K562 (cell line): Measurements from ENCODE around the gene DTWD2. TPM values are rescaled to one million over a fixed set of nuclear protein-coding genes. Genes with fewer than 3 reads are reported as not detected.

Source experiments
- ATAC-seq: fragments of 200-7000 bp; cut with Tn5 transposase; 3 replicates; pipeline ENCODE4 v1.9.1; 2020; ENCODE audit warnings: moderate library complexity
- BruUV-seq: library from RNA; stranded (reverse); fragments of 400-500 nt; replicated peaks from 2 replicates; lab custom pipeline; 2021; lab: Mats Ljungman, UMichigan
- CTCF ChIA-PET: fragments of 300-600 bp; formaldehyde crosslinking; extraction: SDS; loops from one replicate; lab custom pipeline; 2021; ENCODE audit warnings: low intra/inter-chr PET ratio; lab: Yijun Ruan, JAX
- POLR2A ChIA-PET: fragments of 300-600, 350-650 bp; sonication (Branson Sonifier 250); formaldehyde crosslinking; extraction: SDS; loops from one replicate; lab custom pipeline; 2021; ENCODE audit warnings: antibody characterized with exemption, inconsistent platforms; lab: Yijun Ruan, JAX
- DNase-seq, 4 experiments: peaks; one replicate each; pipeline versions ENCODE4 v3.0.0 to v3.0.0-alpha.2; 2011 to 2018; ENCODE audit warnings: low spot score in 3 of 4, mixed read lengths in 3 of 4; ENCODE audit errors: extremely low read depth in 1 of 4
- FAIRE-seq: peaks from 2 replicates; lab custom pipeline; 2011; peaks lifted over from hg19 to GRCh38; lab: Jason Lieb, UNC
- H2AFZ ChIP-seq: 2 replicates; pipeline ENCODE4 v1.6.0; 2011; ENCODE audit warnings: low read depth, low read length, control low read depth, inconsistent platforms
- H3K27ac ChIP-seq: fragments of 200-600 bp; 3 replicates; pipeline ENCODE4 v1.8.0; 2011; ENCODE audit warnings: low read depth, mild to moderate bottlenecking, control low read depth, inconsistent platforms, low read length, moderate library complexity, mixed read lengths; ENCODE audit errors: extremely low read depth
- H3K27me3 ChIP-seq, 2 experiments: fragments of 300-600 bp in 1 of 2; 2 replicates in 1 of 2; 3 replicates in 1 of 2; pipeline versions ENCODE4 v1.6.0 to v1.8.0; 2011; ENCODE audit warnings: inconsistent platforms in 2 of 2, low read length in 2 of 2, mild to moderate bottlenecking in 1 of 2, mixed read lengths in 1 of 2, moderate library complexity in 1 of 2; ENCODE audit not compliant: control insufficient read depth in 2 of 2, insufficient read depth in 2 of 2
- H3K36me3 ChIP-seq: fragments of 300-600 bp; 3 replicates; pipeline ENCODE4 v1.8.0; 2011; ENCODE audit warnings: mild to moderate bottlenecking, low read length, inconsistent platforms; ENCODE audit not compliant: control insufficient read depth, insufficient read depth
- H3K4me1 ChIP-seq, 2 experiments: fragments of 200-600 bp in 1 of 2; replicated peaks in 1 of 2; 2 replicates in 1 of 2; 3 replicates in 1 of 2; pipeline versions ENCODE4 v1.5.1 to v1.8.0; 2011; ENCODE audit warnings: inconsistent platforms in 2 of 2, low read length in 2 of 2, mild to moderate bottlenecking in 1 of 2, mixed read lengths in 1 of 2, moderate library complexity in 1 of 2; ENCODE audit not compliant: control insufficient read depth in 2 of 2, insufficient read depth in 2 of 2
- H3K4me2 ChIP-seq: 2 replicates; pipeline ENCODE4 v1.6.1; 2011; ENCODE audit warnings: low read length, control low read depth, inconsistent platforms, mixed read lengths; ENCODE audit not compliant: insufficient read depth
- H3K4me3 ChIP-seq: fragments of 200-600 bp; sonication (generic), shearing (Covaris generic); 2 replicates; pipeline ENCODE4 v1.5.1; 2016; ENCODE audit warnings: control low read depth, inconsistent platforms
- H3K79me2 ChIP-seq: fragments of 200-600 bp; 3 replicates; pipeline ENCODE4 v1.8.0; 2011; ENCODE audit warnings: low read length, inconsistent platforms; ENCODE audit not compliant: control insufficient read depth, insufficient read depth
- H3K9ac ChIP-seq, 2 experiments: 2 replicates each; pipeline versions ENCODE4 v1.6.0 to v1.6.1; 2011; ENCODE audit warnings: low read depth in 2 of 2, low read length in 2 of 2, control low read depth in 1 of 2, inconsistent platforms in 1 of 2, mild to moderate bottlenecking in 1 of 2, mixed read lengths in 1 of 2; ENCODE audit not compliant: insufficient read depth in 1 of 2
- H3K9me1 ChIP-seq: one replicate; pipeline ENCODE4 v1.6.0; 2011; ENCODE audit warnings: inconsistent platforms, mild to moderate bottlenecking, low read length, moderate library complexity; ENCODE audit not compliant: control insufficient read depth, insufficient read depth
- H3K9me3 ChIP-seq: replicated peaks from 2 replicates; pipeline ENCODE4 v1.5.1; 2011; ENCODE audit warnings: low read depth, low read length, inconsistent platforms; ENCODE audit not compliant: control insufficient read depth, insufficient read depth
- H4K20me1 ChIP-seq: replicated peaks from 2 replicates; pipeline ENCODE4 v1.6.1; 2011; ENCODE audit warnings: low read length, inconsistent platforms, mixed read lengths; ENCODE audit not compliant: control insufficient read depth, insufficient read depth
- CBX3 ChIP-seq, 2 experiments: IDR thresholded peaks; 1 replicate in 1 of 2; 2 replicates in 1 of 2; pipeline ENCODE4 v1.6.1; 2012; ENCODE audit warnings: inconsistent platforms in 2 of 2, low read length in 2 of 2, borderline replicate concordance in 1 of 2, control low read depth in 1 of 2
- MCM2 ChIP-seq: fragments of 450-650 bp; IDR thresholded peaks from 2 replicates; pipeline ENCODE4 v1.6.1; 2017; ENCODE audit warnings: low read depth, mild to moderate bottlenecking
- MTA2 ChIP-seq: fragments of 450-650 bp; IDR thresholded peaks from 2 replicates; pipeline ENCODE4 v1.6.1; 2016; ENCODE audit warnings: low read depth
- NCOR1 ChIP-seq: fragments of 450-650 bp; IDR thresholded peaks from 2 replicates; pipeline ENCODE4 v1.6.1; 2016; ENCODE audit warnings: mild to moderate bottlenecking, moderate library complexity
- NR1H2 ChIP-seq: sonication (generic); formaldehyde crosslinking; IDR thresholded peaks from 2 replicates; pipeline ENCODE4 v1.4.0; 2020; ENCODE audit warnings: mild to moderate bottlenecking, missing genetic modification reagents
- POLR2AphosphoS5 ChIP-seq: IDR thresholded peaks from 2 replicates; pipeline ENCODE4 v1.6.1; 2011; ENCODE audit warnings: mild to moderate bottlenecking, low read depth, low read length, moderate library complexity; ENCODE audit not compliant: control insufficient read depth, insufficient read depth
- RBM25 ChIP-seq: fragments of 200-400 bp; formaldehyde crosslinking; IDR thresholded peaks from 2 replicates; pipeline ENCODE4 v1.6.1; 2018; ENCODE audit warnings: low read length, low read depth, moderate library complexity; ENCODE audit not compliant: severe bottlenecking
- SAFB ChIP-seq: fragments of 200-400 bp; formaldehyde crosslinking; IDR thresholded peaks from 2 replicates; pipeline ENCODE4 v1.6.1; 2017; ENCODE audit warnings: low read depth, low read length, borderline replicate concordance
- SNRNP70 ChIP-seq: fragments of 200-400 bp; formaldehyde crosslinking; optimal IDR thresholded peaks from 2 replicates; pipeline ENCODE3; 2017; ENCODE audit warnings: low read depth, low read length
- TBL1XR1 ChIP-seq, 2 experiments: IDR thresholded peaks; 2 replicates each; pipeline ENCODE4 v1.6.1; 2012; ENCODE audit warnings: improper control_type of control experiment in 2 of 2, low read length in 2 of 2, mild to moderate bottlenecking in 1 of 2
- TEAD4 ChIP-seq, 2 experiments: sonication (generic) in 1 of 2; formaldehyde crosslinking in 1 of 2; IDR thresholded peaks; 2 replicates each; pipeline versions ENCODE4 v1.6.1 to v1.8.0; 2012 to 2022; ENCODE audit warnings: borderline replicate concordance in 1 of 2, inconsistent platforms in 1 of 2, low read length in 1 of 2, mild to moderate bottlenecking in 1 of 2, missing genetic modification reagents in 1 of 2
- ZNF23 ChIP-seq: fragments of 250-450 bp; sonication (Bioruptor Pico); IDR thresholded peaks from 2 replicates; pipeline ENCODE4 v1.4.0; 2020; ENCODE audit warnings: mild to moderate bottlenecking
- ZNF780A ChIP-seq: fragments of 250-450 bp; sonication (Bioruptor Pico); IDR thresholded peaks from 2 replicates; pipeline ENCODE4 v1.5.0; 2021; ENCODE audit warnings: mild to moderate bottlenecking
- WGBS: fragments of 100-300 bp; shearing (Covaris generic); methylation state at CpG from one replicate; pipeline ENCODE4 v1.1.6; 2016; ENCODE audit warnings: low coverage, mixed read lengths; ENCODE audit not compliant: insufficient coverage; ENCODE audit errors: missing lambda C conversion rate; 5-methylcytosine and 5-hydroxymethylcytosine counted together
- in situ Hi-C: fragments of 300-500 bp; cut with MboI; formaldehyde crosslinking; loops from 4 replicates; pipeline ENCODE4 v1.15.0; 2018; ENCODE audit warnings: inconsistent platforms, mixed read lengths
- intact Hi-C: fragments of 100-400 bp; cut with micrococcal nuclease; formaldehyde crosslinking; loops from 2 replicates; pipeline ENCODE4 v1.14.2; 2022
- polyA plus RNA-seq, 8 experiments: library from polyadenylated mRNA; depleted of rRNA in 4 of 8; stranded (reverse) in 5 of 8; unstranded in 3 of 8; fragments of >200 nt; fragmentation: Nextera tagmentation in 2 of 8; fragmentation: Illumina TruSeq in 1 of 8; extraction: Ambion mirVana in 2 of 8; extraction: Trizol in 1 of 8; gene quantifications; 2 replicates each; pipeline versions ENCODE4 v1.2.1 to v1.2.3, GENCODE V29; 2011 to 2014; ENCODE audit warnings: inconsistent platforms in 1 of 8, missing spikeins in 1 of 8
- total RNA-seq, 7 experiments: library from RNA; depleted of rRNA in 6 of 7; stranded (reverse); fragments of >200 nt in 6 of 7; fragmentation: Illumina TruSeq in 2 of 7; extraction: Trizol in 2 of 7; gene quantifications; 2 replicates each; pipeline versions ENCODE4 v1.2.1 to v1.2.3, GENCODE V29; 2011 to 2021; ENCODE audit warnings: low replicate concordance in 1 of 7
- TF ChIP-seq, protein P1 (sequence below): sonication (generic); formaldehyde crosslinking; IDR thresholded peaks from 2 replicates; pipeline ENCODE4 v1.8.0; 2022; ENCODE audit warnings: missing genetic modification reagents, mild to moderate bottlenecking, borderline replicate concordance

Gene DTWD2
- total and polyA plus RNA-seq, 9 of the 15 experiments (the other 6 are each of a cell fraction or from before 2014, with no cell fraction given): 0.99 to 10.8 (median 4.1) TPM

DNA sequence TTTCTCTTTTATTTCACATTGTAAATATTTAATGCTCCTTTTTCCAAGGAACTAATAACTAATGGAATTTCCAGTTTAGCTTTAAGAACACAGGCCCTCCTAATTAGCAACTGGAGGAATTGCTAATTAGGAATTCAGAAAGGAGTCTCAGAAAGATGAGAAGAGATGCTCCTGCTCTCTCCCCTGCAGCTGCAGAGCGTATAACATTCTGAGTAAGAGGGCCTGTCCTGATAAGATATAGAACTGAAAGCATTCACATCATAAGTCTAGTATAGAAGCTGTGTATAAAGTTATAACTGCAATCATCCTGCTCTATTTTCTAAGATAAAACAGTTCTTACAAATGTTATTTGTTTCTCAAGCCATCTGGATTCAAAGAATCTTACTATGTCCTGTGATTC, 83.2 kb downstream of the DTWD2 start:
- Histone ChIP-seq H3K79me2 (no peaks in the 10 kb centered on the region), H4K20me1 (no peaks in the 10 kb centered on the region), H3K4me1 (peaks cover 0 to 4% of the 10 kb centered on the region in 2 experiments; a peak in 2 of 5 replicates), H3K4me3 (no peak overlapping the region), H2AFZ (no peak overlapping the region), H3K27me3 (no peaks in the 10 kb centered on the region), H3K4me2 (no peak overlapping the region), H3K36me3 (no peaks in the 10 kb centered on the region), H3K9me3 (no peaks in the 10 kb centered on the region), H3K9me1 (no peaks in the 10 kb centered on the region), H3K9ac (no peak overlapping the region), H3K27ac (no peak overlapping the region)
- POLR2A ChIA-PET: no interaction called here
- TF ChIP-seq TEAD4 (IDR thresholded peaks at IDR 0.05; ENCODE audit: low read length): 0 out of 2 replicates have a peak, but pooled peaks have one; percentile 9
- no peak for TF ChIP-seq TEAD4 (CRISPR knock-in tag; IDR thresholded peaks at IDR 0.05; ENCODE audit: borderline replicate concordance)
- TF ChIP-seq MCM2: no peak
- peak in 1 of 4 experiments; percentile 25 for DNase-seq
- no peak for FAIRE-seq
- ATAC-seq: peak; percentile 51; the same call in 1 of the 3 replicates
- CTCF ChIA-PET: no interaction called here
- intact Hi-C loops: no loop called here
- BruUV-seq: no TSS peak
- 0% methylated on average over 1 of the region's 1 CpG for WGBS
- in situ Hi-C loops: no loop called here

DNA sequence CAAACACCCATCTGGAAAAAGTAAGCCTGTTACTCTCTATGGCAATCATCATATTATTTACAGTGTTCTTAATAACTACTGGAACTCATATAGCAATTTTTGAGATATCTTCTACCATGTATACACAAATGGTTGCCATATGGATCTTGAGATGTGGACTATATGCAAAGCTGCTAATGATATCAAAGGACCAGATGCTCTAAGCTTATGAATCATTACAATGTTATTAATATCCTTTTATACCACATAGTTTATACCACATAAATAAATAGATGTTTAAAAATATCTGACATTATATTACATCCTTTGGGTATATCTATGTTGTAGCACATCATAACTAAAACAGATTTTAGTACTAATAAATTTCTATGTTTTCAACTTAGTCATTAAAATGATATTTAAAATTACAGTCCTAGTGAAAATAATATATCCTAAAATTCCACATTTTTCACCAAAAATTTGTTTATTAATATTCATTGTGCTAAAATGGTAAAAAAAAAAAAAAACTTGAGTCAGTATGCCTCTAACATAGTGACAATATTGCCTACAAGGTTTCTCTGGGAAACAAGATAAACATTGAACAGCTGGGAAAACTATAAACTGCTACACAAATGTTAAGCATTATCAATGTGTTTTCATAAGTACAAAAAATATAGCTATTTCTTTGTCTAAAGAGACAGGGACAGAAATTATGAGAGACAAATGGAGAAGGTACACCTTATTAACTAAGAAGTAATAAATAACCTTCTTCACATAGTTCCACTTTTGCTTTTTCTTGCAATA, 85.5 kb downstream of the DTWD2 start:
- Histone ChIP-seq H3K27me3 (no peaks in the 10 kb centered on the region), H3K9me3 (no peaks in the 10 kb centered on the region), H3K27ac (no peak overlapping the region), H3K79me2 (no peaks in the 10 kb centered on the region), H3K9ac (no peak overlapping the region), H2AFZ (no peak overlapping the region)
- intact Hi-C loops: no loop called here
- DNase-seq: no peak
- no peak for FAIRE-seq
- TF ChIP-seq SAFB: no peak
- TF ChIP-seq ZNF23 (CRISPR knock-in tag): no peak
- TF ChIP-seq POLR2AphosphoS5: no peak
- no peak for TF ChIP-seq SNRNP70
- TF ChIP-seq, protein P1, sequence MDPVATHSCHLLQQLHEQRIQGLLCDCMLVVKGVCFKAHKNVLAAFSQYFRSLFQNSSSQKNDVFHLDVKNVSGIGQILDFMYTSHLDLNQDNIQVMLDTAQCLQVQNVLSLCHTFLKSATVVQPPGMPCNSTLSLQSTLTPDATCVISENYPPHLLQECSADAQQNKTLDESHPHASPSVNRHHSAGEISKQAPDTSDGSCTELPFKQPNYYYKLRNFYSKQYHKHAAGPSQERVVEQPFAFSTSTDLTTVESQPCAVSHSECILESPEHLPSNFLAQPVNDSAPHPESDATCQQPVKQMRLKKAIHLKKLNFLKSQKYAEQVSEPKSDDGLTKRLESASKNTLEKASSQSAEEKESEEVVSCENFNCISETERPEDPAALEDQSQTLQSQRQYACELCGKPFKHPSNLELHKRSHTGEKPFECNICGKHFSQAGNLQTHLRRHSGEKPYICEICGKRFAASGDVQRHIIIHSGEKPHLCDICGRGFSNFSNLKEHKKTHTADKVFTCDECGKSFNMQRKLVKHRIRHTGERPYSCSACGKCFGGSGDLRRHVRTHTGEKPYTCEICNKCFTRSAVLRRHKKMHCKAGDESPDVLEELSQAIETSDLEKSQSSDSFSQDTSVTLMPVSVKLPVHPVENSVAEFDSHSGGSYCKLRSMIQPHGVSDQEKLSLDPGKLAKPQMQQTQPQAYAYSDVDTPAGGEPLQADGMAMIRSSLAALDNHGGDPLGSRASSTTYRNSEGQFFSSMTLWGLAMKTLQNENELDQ (CRISPR knock-in tag): no peak
- no peak for TF ChIP-seq MTA2
- TF ChIP-seq CBX3 (IDR thresholded peaks at IDR 0.05; ENCODE audit: borderline replicate concordance in 1 of 2, low read length in 2 of 2): no peak
- no peak for TF ChIP-seq NR1H2 (CRISPR knock-in tag)
- TF ChIP-seq RBM25: no peak
- TF ChIP-seq NCOR1: no peak
- TF ChIP-seq TBL1XR1 (IDR thresholded peaks at IDR 0.05; ENCODE audit: low read length in 2 of 2): no peak
- no peak for TF ChIP-seq ZNF780A (CRISPR knock-in tag)
- TF ChIP-seq, all 486 proteins: peak for 0
- Histone ChIP-seq H3K4me3 (no peak overlapping the region), H3K4me2 (no peak overlapping the region), H3K9me1 (no peaks in the 10 kb centered on the region), H4K20me1 (no peaks in the 10 kb centered on the region), H3K4me1 (no peaks in the 10 kb centered on the region; a peak in 1 of 5 replicates), H3K36me3 (no peaks in the 10 kb centered on the region)
- in situ Hi-C loops: no loop called here
- ATAC-seq: no peak
- ChIA-PET CTCF (no interaction called here), POLR2A (interaction anchor here (0.6 kb wide), 1 partner anchor 1111 kb away, joined by 4 read pairs; no protein-coding TSS in a partner anchor)
- no TSS peak for BruUV-seq
